Measurements from ENCODE around the gene PRSS57.

PRSS57 gene

DNA sequence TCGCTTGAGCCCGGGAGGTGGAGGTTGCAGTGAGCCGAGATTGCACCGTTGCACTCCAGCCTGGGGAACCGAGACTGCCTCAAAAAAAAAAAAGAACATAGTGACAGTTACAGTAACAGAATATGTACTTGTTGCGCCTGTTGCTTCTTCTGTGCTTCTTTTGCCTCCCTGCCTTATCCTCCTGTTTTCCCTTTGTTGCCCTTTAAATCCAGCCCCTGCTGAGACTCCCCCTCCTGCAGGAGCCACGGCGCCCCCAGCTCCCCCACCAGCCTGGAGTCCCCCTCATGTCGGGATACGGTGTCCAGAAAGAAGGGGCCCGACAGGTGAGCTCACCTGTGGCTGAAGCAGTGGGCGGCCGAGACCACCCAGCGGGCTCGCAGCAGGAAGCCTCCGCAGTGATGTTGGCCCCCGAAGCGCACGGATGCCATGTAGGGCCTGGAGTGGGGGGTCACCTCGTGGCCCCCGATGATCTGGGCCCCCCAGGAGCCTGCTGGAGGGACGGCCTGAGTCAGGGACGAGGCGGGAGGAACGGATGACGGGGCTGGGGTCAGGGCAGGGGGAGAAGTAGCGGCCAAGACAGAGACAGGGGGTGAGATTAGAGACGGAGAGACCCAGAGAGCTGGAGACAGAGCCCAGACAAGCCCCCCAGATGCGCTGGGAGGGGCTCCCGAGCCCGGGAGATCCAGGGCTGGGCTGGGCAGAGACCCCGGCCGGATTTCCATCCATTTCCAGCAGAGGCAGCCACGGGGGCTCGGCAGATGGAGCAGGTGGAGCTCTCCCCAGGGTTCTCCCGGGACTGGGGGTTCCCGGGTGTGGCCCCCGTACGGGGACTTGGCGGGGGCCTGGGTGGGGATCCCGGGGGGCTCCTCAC lies 536 bp downstream of the PRSS57 start:
- peak overlapping the region; percentile 42 for H3K27ac Mint-ChIP-seq
- no peak for ATAC-seq (replicated peaks)

DNA sequence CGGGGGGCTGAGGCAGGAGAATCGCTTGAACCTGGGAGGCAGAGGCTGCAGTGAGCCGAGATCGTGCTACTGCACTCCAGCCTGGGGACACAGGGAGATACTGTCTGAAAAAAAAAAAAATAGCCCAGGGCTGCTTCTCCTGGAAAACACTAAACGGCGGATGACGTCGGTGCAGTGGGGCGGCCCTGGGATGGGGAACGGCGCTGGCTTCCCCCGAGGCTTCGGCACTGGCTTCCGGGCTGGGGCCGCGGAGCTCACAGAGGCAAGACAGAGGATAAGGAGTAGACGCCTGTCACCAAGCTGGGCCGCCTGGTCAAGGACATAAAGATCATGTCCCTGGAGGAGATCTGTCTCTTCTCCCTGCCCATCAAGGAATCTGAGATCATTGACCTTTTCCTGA lies 5.0 kb downstream of the PRSS57 start:
- Mint-ChIP-seq H3K9me3 (peaks cover 0 to 1% of the 10 kb centered on the region in 2 donors), H3K36me3 (no peaks in the 10 kb centered on the region), H3K27me3 (peaks cover 6 to 19% of the 10 kb centered on the region in 2 donors), H3K4me3 (no peak overlapping the region), H3K4me1 (peaks cover 2 to 8% of the 10 kb centered on the region in 2 donors), H3K27ac (no peak overlapping the region)
- ATAC-seq (replicated peaks), result no peak
- no peak for DNase-seq

More for the DNA sequence above, 536 bp downstream of the PRSS57 start:
- no peaks in the 10 kb centered on the region for H3K36me3 Mint-ChIP-seq
- H3K9me3 Mint-ChIP-seq, result no peaks in the 10 kb centered on the region
- DNase-seq, result no peak
- H3K4me3 Mint-ChIP-seq, result no peak overlapping the region
- peaks cover 2 to 8% of the 10 kb centered on the region in 2 donors for H3K4me1 Mint-ChIP-seq
- peaks cover 15 to 36% of the 10 kb centered on the region in 2 donors for H3K27me3 Mint-ChIP-seq

DNA sequence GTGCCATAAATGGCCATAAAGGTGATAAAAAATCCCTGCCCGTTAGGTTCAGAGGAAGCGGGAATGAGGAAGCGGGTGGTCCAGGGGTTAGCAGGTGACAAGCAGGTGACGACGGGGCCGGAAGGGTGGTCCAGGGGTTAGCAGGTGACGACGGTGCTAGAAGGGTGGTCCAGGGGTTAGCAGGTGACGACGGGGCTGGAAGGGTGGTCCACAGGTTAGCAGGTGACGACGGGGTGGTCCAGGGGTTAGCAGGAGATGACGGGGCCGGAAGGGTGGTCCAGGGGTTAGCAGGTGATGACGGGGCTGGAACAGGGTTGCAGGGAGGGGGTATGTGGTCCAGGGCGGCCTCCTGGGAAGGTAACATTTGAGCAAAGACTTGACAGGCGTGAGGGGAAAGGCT lies 6.3 kb downstream of the PRSS57 start:
- ATAC-seq (replicated peaks), result no peak
- H3K36me3 Mint-ChIP-seq, result no peaks in the 10 kb centered on the region
- H3K9me3 Mint-ChIP-seq, result peaks cover 0 to 1% of the 10 kb centered on the region in 2 donors
- H3K4me3 Mint-ChIP-seq, result no peak overlapping the region
- no peak for DNase-seq
- peaks cover 0 to 9% of the 10 kb centered on the region in 2 donors for H3K27me3 Mint-ChIP-seq
- H3K4me1 Mint-ChIP-seq, result no peaks in the 10 kb centered on the region
- no peak overlapping the region for H3K27ac Mint-ChIP-seq

GRCh38 chr19:688214-688613 lies 7.0 kb downstream of the PRSS57 start:
- H3K4me3 Mint-ChIP-seq, result no peak overlapping the region
- peaks cover 0 to 1% of the 10 kb centered on the region in 2 donors for H3K9me3 Mint-ChIP-seq
- H3K36me3 Mint-ChIP-seq, result no peaks in the 10 kb centered on the region
- DNase-seq (no peak), ATAC-seq (replicated peaks) (no peak)
- no peak overlapping the region for H3K27ac Mint-ChIP-seq
- H3K4me1 Mint-ChIP-seq, result no peaks in the 10 kb centered on the region
- H3K27me3 Mint-ChIP-seq, result peaks cover 0 to 9% of the 10 kb centered on the region in 2 donors

DNA sequence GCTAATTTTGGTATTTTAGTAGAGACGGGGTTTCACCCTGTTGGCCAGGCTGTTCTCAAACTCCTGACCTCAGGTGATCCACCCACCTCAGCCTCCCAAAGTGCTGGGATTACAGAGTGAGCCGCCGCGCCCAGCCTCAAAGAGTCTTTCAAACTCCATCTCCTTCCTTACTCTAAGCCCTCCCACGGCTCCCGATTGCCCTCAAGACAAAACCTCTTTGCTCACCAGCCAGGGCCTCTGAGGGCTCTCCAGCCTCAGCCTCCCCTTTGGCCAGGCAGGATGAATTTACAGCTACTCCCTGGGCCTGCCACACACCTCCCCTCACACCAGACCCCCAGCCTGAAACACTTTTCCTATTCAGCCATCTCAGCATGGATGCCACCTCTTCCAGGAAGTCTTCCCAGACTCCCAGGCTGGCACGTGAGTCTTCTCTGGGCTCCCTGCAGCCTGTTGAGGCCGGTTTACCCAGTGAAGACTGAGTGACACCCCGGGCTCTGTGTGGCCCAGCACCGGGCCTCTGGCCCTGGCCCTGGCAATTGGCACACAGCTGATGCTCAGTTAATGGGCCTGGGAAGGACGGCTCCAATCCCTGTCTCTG lies 7.6 kb downstream of the PRSS57 start:
- no peak overlapping the region for H3K27ac Mint-ChIP-seq
- peaks cover 0 to 9% of the 10 kb centered on the region in 2 donors for H3K27me3 Mint-ChIP-seq
- H3K4me1 Mint-ChIP-seq, result no peaks in the 10 kb centered on the region

GRCh38 chr19:686589-687297 lies 8.5 kb downstream of the PRSS57 start:
- Mint-ChIP-seq H3K27ac (no peak overlapping the region), H3K4me3 (no peak overlapping the region), H3K27me3 (peaks cover 0 to 9% of the 10 kb centered on the region in 2 donors), H3K36me3 (no peaks in the 10 kb centered on the region), H3K4me1 (no peaks in the 10 kb centered on the region), H3K9me3 (peaks cover 0 to 1% of the 10 kb centered on the region in 2 donors)
- no peak for DNase-seq
- ATAC-seq (replicated peaks), result no peak

More for the DNA sequence above, 7.6 kb downstream of the PRSS57 start:
- Mint-ChIP-seq H3K36me3 (no peaks in the 10 kb centered on the region), H3K4me3 (no peak overlapping the region), H3K9me3 (peaks cover 0 to 1% of the 10 kb centered on the region in 2 donors)
- ATAC-seq (replicated peaks) (no peak), DNase-seq (no peak)

- Mint-ChIP-seq H3K36me3 (no peaks in the 10 kb centered on the region), H3K4me1 (peaks cover 0 to 2% of the 10 kb centered on the region in 2 donors)
Observed at GRCh38 chr19:685454-685931, 9.8 kb downstream of the PRSS57 start.

GRCh38 chr19:682678-683320 lies 12.5 kb downstream of the PRSS57 start:
- H3K4me3 Mint-ChIP-seq, result no peak overlapping the region
- peaks cover 7 to 10% of the 10 kb centered on the region in 2 donors for H3K4me1 Mint-ChIP-seq
- ATAC-seq (replicated peaks) (no peak), DNase-seq (no peak)
- no peaks in the 10 kb centered on the region for H3K27me3 Mint-ChIP-seq
- H3K9me3 Mint-ChIP-seq, result no peaks in the 10 kb centered on the region
- H3K36me3 Mint-ChIP-seq, result peaks cover 0 to 1% of the 10 kb centered on the region in 2 donors
- H3K27ac Mint-ChIP-seq, result no peak overlapping the region

More at GRCh38 chr19:685454-685931, 9.8 kb downstream of the PRSS57 start:
- Mint-ChIP-seq H3K27ac (no peak overlapping the region), H3K27me3 (peaks cover 0 to 9% of the 10 kb centered on the region in 2 donors), H3K9me3 (peaks cover 0 to 1% of the 10 kb centered on the region in 2 donors), H3K4me3 (no peak overlapping the region)
- no peak for ATAC-seq (replicated peaks)
- no peak for DNase-seq

DNA sequence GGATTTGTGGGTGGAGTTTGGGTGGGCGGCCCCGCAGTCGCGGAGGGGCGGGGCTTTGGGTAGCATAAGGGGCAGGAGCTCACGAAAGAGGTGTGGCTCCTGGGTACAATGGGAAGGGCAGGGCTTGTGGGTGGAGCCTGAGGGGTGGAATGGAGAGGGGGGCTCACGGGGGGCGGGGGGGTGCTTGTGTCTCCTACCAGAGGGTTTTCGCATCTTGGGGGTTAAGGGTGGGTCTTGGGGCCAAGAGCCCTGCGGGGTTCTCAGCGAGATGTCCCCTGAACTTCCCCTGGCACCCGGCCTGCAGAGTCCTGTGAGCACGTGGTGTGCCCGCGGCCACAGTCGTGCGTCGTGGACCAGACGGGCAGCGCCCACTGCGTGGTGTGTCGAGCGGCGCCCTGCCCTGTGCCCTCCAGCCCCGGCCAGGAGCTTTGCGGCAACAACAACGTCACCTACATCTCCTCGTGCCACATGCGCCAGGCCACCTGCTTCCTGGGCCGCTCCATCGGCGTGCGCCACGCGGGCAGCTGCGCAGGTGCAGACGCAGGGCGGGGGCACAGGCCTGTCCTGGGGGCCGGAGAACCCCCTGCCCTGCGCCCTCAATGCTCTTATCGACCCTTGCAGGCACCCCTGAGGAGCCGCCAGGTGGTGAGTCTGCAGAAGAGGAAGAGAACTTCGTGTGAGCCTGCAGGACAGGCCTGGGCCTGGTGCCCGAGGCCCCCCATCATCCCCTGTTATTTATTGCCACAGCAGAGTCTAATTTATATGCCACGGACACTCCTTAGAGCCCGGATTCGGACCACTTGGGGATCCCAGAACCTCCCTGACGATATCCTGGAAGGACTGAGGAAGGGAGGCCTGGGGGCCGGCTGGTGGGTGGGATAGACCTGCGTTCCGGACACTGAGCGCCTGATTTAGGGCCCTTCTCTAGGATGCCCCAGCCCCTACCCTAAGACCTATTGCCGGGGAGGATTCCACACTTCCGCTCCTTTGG lies 13.9 kb downstream of the PRSS57 start:
- H3K36me3 Mint-ChIP-seq, result peaks cover 0 to 1% of the 10 kb centered on the region in 2 donors
- no peaks in the 10 kb centered on the region for H3K27me3 Mint-ChIP-seq
- DNase-seq (peak; percentile 40), ATAC-seq (replicated peaks) (peak in 1 of 2 donors; percentile 60)
- peaks cover 7 to 10% of the 10 kb centered on the region in 2 donors for H3K4me1 Mint-ChIP-seq
- H3K27ac Mint-ChIP-seq, result peak overlapping the region; percentile 97
- H3K9me3 Mint-ChIP-seq, result no peaks in the 10 kb centered on the region
- peak overlapping the region; percentile 89 to 90 for H3K4me3 Mint-ChIP-seq

- peak; percentile 84 to 85 for ATAC-seq (replicated peaks)
- Mint-ChIP-seq H3K27me3 (peaks cover under 1 to 5% of the 10 kb centered on the region in 2 donors), H3K36me3 (peaks cover 0 to 1% of the 10 kb centered on the region in 2 donors)
Observed at GRCh38 chr19:680287-681028, 14.8 kb downstream of the PRSS57 start.

DNA sequence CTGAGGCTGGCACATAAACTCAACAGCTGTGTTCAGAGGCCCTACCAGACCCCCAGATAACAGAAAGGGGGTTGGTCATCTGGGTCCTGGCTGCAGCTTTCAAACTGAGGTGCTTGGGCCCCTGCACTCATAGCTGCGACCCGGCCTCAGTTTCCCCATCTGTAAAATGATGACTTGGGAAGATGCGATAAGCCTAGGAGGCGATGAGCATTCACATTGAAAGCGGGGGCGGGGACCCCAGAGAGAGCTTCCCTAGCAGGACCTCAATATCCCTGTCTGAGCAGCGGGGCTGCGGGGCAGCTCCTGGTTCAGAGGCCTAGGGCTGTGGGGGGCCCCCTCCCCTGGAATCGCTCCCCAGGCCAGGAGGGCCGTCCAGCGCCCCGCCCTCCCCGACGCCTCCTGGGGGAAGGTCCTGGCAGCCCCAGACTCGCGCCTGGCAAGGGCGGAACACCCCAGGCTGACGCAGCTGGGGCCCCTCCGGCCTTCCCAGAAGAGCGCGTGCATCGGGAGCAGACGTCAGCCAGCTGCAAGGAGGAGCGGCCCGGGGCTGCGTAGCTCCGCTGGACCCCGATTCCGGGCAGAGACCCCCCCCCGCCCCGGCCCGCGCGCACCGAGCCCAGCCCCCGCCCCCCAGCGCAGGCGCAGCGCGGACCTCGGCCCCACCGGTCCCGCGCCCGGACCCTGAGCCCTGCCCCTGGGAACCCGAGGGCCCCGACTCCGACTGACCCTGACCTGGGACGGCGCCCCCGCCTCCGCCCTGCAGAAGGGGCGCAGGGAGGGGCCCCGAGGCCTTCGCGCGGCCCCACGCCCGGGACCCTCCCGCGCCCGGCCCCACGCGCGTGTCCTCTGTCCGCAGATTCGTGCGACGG lies 15.6 kb downstream of the PRSS57 start:
- H3K27ac Mint-ChIP-seq, result peak overlapping the region; percentile 67
- peaks cover 11 to 18% of the 10 kb centered on the region in 2 donors for H3K4me1 Mint-ChIP-seq

More at GRCh38 chr19:680287-681028, 14.8 kb downstream of the PRSS57 start:
- peaks cover 7 to 14% of the 10 kb centered on the region in 2 donors for H3K4me1 Mint-ChIP-seq
- peak; percentile 95 for DNase-seq
- no peaks in the 10 kb centered on the region for H3K9me3 Mint-ChIP-seq
- H3K27ac Mint-ChIP-seq, result peak overlapping the region; percentile 97
- H3K4me3 Mint-ChIP-seq, result peak overlapping the region; percentile 89 to 90

More for the DNA sequence above, 15.6 kb downstream of the PRSS57 start:
- H3K9me3 Mint-ChIP-seq, result no peaks in the 10 kb centered on the region
- H3K27me3 Mint-ChIP-seq, result peaks cover 6 to 12% of the 10 kb centered on the region in 2 donors
- DNase-seq (no peak), ATAC-seq (replicated peaks) (peak; percentile 4 to 10)
- peaks cover 0 to 1% of the 10 kb centered on the region in 2 donors for H3K36me3 Mint-ChIP-seq
- peak overlapping the region; percentile 78 to 79 for H3K4me3 Mint-ChIP-seq
